K562 (cell line): ENCODE measurements around the gene ATIC.

Experiments
- PYGO2 ChIP-seq: fragments of 450-650 bp; IDR thresholded peaks from 2 replicates; pipeline ENCODE4 v1.6.1; 2016; ENCODE audit warnings: mild to moderate bottlenecking, missing genetic modification characterization, moderate library complexity, missing compliant biosample characterization
- ZNF639 ChIP-seq, 2 experiments: fragments of 200-800 bp in 1 of 2; sonication (Bioruptor generic) in 1 of 2; sonication (generic) in 1 of 2; formaldehyde crosslinking in 1 of 2; IDR thresholded peaks in 1 of 2; conservative IDR thresholded peaks in 1 of 2; 2 replicates each; pipeline versions ENCODE4 v1.5.0 to v1.6.1; 2016 to 2020; ENCODE audit warnings: missing compliant biosample characterization in 1 of 2, missing genetic modification characterization in 1 of 2, missing genetic modification reagents in 1 of 2

- no peak for TF ChIP-seq PYGO2 (tag)
- no peak for TF ChIP-seq ZNF639 (CRISPR knock-in tag; conservative IDR thresholded peaks at IDR 0.05 in 1 of 2, IDR thresholded peaks at IDR 0.05 in 1 of 2)
Measured at GRCh38 chr2:215379039-215379438, 67.2 kb downstream of the ATIC start.
